Panc1 (cell line): ENCODE data around the gene MARCHF7.

ENCODE experiments used
- CTCF ChIP-seq: fragments of 450-650 bp; IDR thresholded peaks from 2 replicates; pipeline ENCODE4 v1.5.1; 2017; ENCODE audit warnings: mild to moderate bottlenecking
- SIN3A ChIP-seq: IDR thresholded peaks from 2 replicates; pipeline ENCODE4 v1.6.1; 2012; ENCODE audit warnings: low read depth, mild to moderate bottlenecking, low read length, moderate library complexity, borderline replicate concordance; ENCODE audit not compliant: insufficient read depth

GRCh38 chr2:159759577-159759976 is 47.3 kb downstream of the MARCHF7 start:
- TF ChIP-seq SIN3A (no peak), CTCF (no peak)
